CD4-positive, alpha-beta T cell (primary cell): ENCODE measurements around the gene PLEKHA1. TPM values are rescaled to one million over a fixed set of nuclear protein-coding genes. Genes with fewer than 3 reads are reported as not detected.

Source experiments
- ATAC-seq: fragments of 200-7000 bp; cut with Tn5 transposase; one replicate; pipeline ENCODE4 v1.10.0; 2022; ENCODE audit warnings: mild to moderate bottlenecking; ENCODE audit not compliant: poor library complexity
- CTCF ChIA-PET: fragments of 350-600 bp; sonication (Branson Sonifier 250); formaldehyde crosslinking; loops from one replicate; lab custom pipeline; 2021; ENCODE audit warnings: antibody characterized with exemption, inconsistent platforms; lab: Charles Lee
- POLR2A ChIA-PET: fragments of 350-600 bp; sonication (Branson Sonifier 250); formaldehyde crosslinking; loops from one replicate; lab custom pipeline; 2021; ENCODE audit warnings: antibody characterized with exemption, inconsistent platforms; lab: Charles Lee
- DNase-seq, 14 experiments: peaks; one replicate each; pipeline ENCODE4 v3.0.0-alpha.2; 2013 to 2020; ENCODE audit warnings: mixed read lengths in 2 of 14
- H3K27ac ChIP-seq, 2 donors: one replicate each; pipeline versions ENCODE4 v1.5.1 to v1.7.0; 2013; ENCODE audit warnings: low read length in 2 of 2, low read depth in 1 of 2, mild to moderate bottlenecking in 1 of 2
- H3K27me3 ChIP-seq, 2 experiments: 1 replicate in 1 of 2; 2 replicates in 1 of 2; pipeline versions ENCODE4 v1.6.1 to v1.7.0; 2013; ENCODE audit warnings: low read length in 2 of 2, control low read depth in 1 of 2, mild to moderate bottlenecking in 1 of 2, moderate library complexity in 1 of 2; ENCODE audit not compliant: insufficient read depth in 2 of 2, control insufficient read depth in 1 of 2
- H3K36me3 ChIP-seq: one replicate; pipeline ENCODE4 v1.6.1; 2013; ENCODE audit warnings: low read length, control low read depth; ENCODE audit not compliant: insufficient read depth
- H3K4me1 ChIP-seq: one replicate; pipeline ENCODE4 v1.6.1; 2013; ENCODE audit warnings: low read length, control low read depth; ENCODE audit not compliant: insufficient read depth
- H3K4me3 ChIP-seq: one replicate; pipeline ENCODE4 v1.5.1; 2013; ENCODE audit warnings: mild to moderate bottlenecking, low read length, moderate library complexity
- H3K9me3 ChIP-seq, 2 experiments: 1 replicate in 1 of 2; 2 replicates in 1 of 2; pipeline versions ENCODE4 v1.6.1 to v1.7.0; 2013; ENCODE audit warnings: low read length in 2 of 2, mild to moderate bottlenecking in 2 of 2, control low read depth in 1 of 2, moderate library complexity in 1 of 2; ENCODE audit not compliant: control insufficient read depth in 1 of 2, insufficient read depth in 1 of 2
- H3K27ac Mint-ChIP-seq: one replicate; pipeline ENCODE4 v1.8.0; 2020; ENCODE audit warnings: mixed read lengths
- H3K27me3 Mint-ChIP-seq: one replicate; pipeline ENCODE4 v1.8.0; 2021; ENCODE audit warnings: mixed read lengths
- H3K36me3 Mint-ChIP-seq: one replicate; pipeline ENCODE4 v1.8.0; 2021; ENCODE audit warnings: low read depth, mixed read lengths
- H3K4me1 Mint-ChIP-seq: one replicate; pipeline ENCODE4 v1.8.0; 2021; ENCODE audit warnings: low read depth, mixed read lengths
- H3K4me3 Mint-ChIP-seq: one replicate; pipeline ENCODE4 v1.8.0; 2020; ENCODE audit warnings: mild to moderate bottlenecking, mixed read lengths
- H3K9me3 Mint-ChIP-seq: one replicate; pipeline ENCODE4 v1.8.0; 2020; ENCODE audit warnings: mixed read lengths
- intact Hi-C, 2 experiments: fragments of 100-400 bp; cut with DNase I in 1 of 2; cut with micrococcal nuclease in 1 of 2; formaldehyde crosslinking; loops; one replicate each; pipeline versions ENCODE4 v1.15.1 to v1.9.0; 2023 to 2025; cut with DNase I, micrococcal nuclease
- total RNA-seq, 174 experiments: library from RNA in 2 of 174; stranded (reverse) in 2 of 174; gene quantifications; one replicate each; pipeline ENCODE4 v1.2.3 and lab custom pipeline; 2021 to 2026
- TF ChIP-seq, protein P1 (sequence below): fragments of 200-600 bp; IDR thresholded peaks from one replicate; pipeline ENCODE4 v1.8.0; 2022; ENCODE audit warnings: antibody characterized with exemption, mild to moderate bottlenecking

The PLEKHA1 gene
- total RNA-seq, 2 experiments from 2014 or later, result 24.9 to 26.8 TPM

GRCh38 chr10:122461729-122462532 lies 87.4 kb downstream of the PLEKHA1 start:
- intact Hi-C loops, result no loop called here
- no peak overlapping the region for H3K27ac ChIP-seq
- Mint-ChIP-seq H3K4me3 (peak overlapping the region; percentile 85), H3K36me3 (no peaks in the 10 kb centered on the region), H3K9me3 (no peaks in the 10 kb centered on the region), H3K4me1 (peaks cover 12% of the 10 kb centered on the region), H3K27ac (no peak overlapping the region), H3K27me3 (peaks cover 78% of the 10 kb centered on the region)
- H3K4me3 ChIP-seq, result peak overlapping the region; percentile 47
- no peaks in the 10 kb centered on the region for H3K36me3 ChIP-seq
- peaks cover 25% of the 10 kb centered on the region for H3K4me1 ChIP-seq
- TF ChIP-seq, protein P1, sequence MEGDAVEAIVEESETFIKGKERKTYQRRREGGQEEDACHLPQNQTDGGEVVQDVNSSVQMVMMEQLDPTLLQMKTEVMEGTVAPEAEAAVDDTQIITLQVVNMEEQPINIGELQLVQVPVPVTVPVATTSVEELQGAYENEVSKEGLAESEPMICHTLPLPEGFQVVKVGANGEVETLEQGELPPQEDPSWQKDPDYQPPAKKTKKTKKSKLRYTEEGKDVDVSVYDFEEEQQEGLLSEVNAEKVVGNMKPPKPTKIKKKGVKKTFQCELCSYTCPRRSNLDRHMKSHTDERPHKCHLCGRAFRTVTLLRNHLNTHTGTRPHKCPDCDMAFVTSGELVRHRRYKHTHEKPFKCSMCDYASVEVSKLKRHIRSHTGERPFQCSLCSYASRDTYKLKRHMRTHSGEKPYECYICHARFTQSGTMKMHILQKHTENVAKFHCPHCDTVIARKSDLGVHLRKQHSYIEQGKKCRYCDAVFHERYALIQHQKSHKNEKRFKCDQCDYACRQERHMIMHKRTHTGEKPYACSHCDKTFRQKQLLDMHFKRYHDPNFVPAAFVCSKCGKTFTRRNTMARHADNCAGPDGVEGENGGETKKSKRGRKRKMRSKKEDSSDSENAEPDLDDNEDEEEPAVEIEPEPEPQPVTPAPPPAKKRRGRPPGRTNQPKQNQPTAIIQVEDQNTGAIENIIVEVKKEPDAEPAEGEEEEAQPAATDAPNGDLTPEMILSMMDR, result no peak
- POLR2A ChIA-PET, result no interaction called here
- peak in 1 of 14 experiments; percentile 31 for DNase-seq
- ATAC-seq, result no peak
- no peaks in the 10 kb centered on the region for H3K9me3 ChIP-seq
- peaks cover 56 to 67% of the 10 kb centered on the region in 2 experiments for H3K27me3 ChIP-seq
- CTCF ChIA-PET, result no interaction called here

GRCh38 chr10:122462533-122463465 lies 88.3 kb downstream of the PLEKHA1 start:
- POLR2A ChIA-PET, result no interaction called here
- peak in 1 of 14 experiments; percentile 7 for DNase-seq
- H3K4me1 Mint-ChIP-seq, result peaks cover 12% of the 10 kb centered on the region

More at GRCh38 chr10:122462533-122463465, 88.3 kb downstream of the PLEKHA1 start:
- intact Hi-C loops, result no loop called here
- Histone ChIP-seq H3K27ac (no peak overlapping the region), H3K4me1 (peaks cover 25% of the 10 kb centered on the region), H3K9me3 (no peaks in the 10 kb centered on the region), H3K36me3 (no peaks in the 10 kb centered on the region), H3K4me3 (peak overlapping the region; percentile 47), H3K27me3 (peaks cover 51 to 64% of the 10 kb centered on the region in 2 experiments)
- Mint-ChIP-seq H3K36me3 (no peaks in the 10 kb centered on the region), H3K27me3 (peaks cover 84% of the 10 kb centered on the region), H3K4me3 (peak overlapping the region; percentile 85), H3K9me3 (no peaks in the 10 kb centered on the region), H3K27ac (no peak overlapping the region)
- CTCF ChIA-PET, result no interaction called here
- TF ChIP-seq, protein P1, result no peak
- ATAC-seq, result no peak
